H1 (cell line): ENCODE results near the gene SDF2L1. TPM values are rescaled to one million over a fixed set of nuclear protein-coding genes. Genes with fewer than 3 reads are reported as not detected.

Experiments used
- SUZ12 ChIP-seq: fragments of 200-600 bp; sonication (generic); IDR thresholded peaks from 2 replicates; pipeline ENCODE4 v1.6.1; 2012; ENCODE audit warnings: mild to moderate bottlenecking, inconsistent platforms, low read length, moderate library complexity, mixed read lengths
- polyA plus RNA-seq, 7 experiments: library from polyadenylated mRNA; depleted of rRNA in 3 of 7; stranded (reverse) in 5 of 7; unstranded in 2 of 7; fragments of >200 nt in 5 of 7; fragments of 200-250 nt in 2 of 7; gene quantifications; 1 replicate in 5 of 7; 2 replicates in 1 of 7; 4 replicates in 1 of 7; pipeline versions ENCODE4 v1.2.1 to v1.2.3, GENCODE V29; 2011 to 2013; ENCODE audit warnings: missing spikeins in 2 of 7, mixed read lengths in 2 of 7
- total RNA-seq: library from RNA; stranded (reverse); fragmentation: NEBNext Ultra II Directional; extraction: Animal tissue kit (Norgen Biotek cat#: 25700); gene quantifications from 2 replicates; pipeline ENCODE4 v1.2.1, GENCODE V29; 2021

Gene SDF2L1
- total and polyA plus RNA-seq, 2 of the 8 experiments (the other 6 are each of a cell fraction or from before 2014, with no cell fraction given), result 51.1 to 59.6 TPM

DNA sequence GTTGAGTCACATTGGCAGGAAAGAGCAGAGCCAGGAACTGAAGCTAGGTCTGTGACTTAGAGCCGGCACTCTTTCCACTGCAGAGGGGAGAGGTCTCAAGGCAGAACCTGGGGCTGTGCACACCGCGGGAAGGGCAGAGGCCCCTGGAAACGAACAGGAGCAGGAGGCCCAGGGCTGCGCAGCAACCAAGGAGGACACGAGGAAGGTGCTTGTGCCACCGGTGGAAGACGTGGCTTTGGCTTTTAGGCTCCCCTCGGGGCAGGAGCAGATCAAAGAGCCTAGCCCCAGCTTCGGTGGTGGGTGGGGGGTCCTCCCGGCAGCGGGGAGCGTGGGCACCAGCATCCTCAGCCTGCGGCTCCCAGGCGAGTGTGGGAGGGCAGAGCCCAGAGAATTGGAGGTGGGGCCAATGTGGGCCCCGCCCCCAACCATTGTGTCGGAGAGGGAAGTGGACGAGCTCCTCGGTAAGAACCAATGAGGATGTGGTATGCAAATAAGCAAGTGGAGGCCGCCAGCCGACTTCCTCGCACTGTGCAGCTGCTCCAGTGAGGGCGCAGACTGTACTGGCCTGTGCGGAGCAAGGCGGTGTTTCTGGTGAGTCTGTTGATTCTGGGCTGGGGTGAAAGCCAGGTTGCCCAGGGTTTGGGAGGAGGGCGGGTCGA, 9.7 kb upstream of the SDF2L1 start, which contains the start of gene CCDC116 (continued):
- no peak for TF ChIP-seq SUZ12
